Inflammatory macrophage treated with lipopolysaccharide for 4 hours (primary cell): ENCODE measurements around the gene TMEM255B.
"Not testable (repeated sequence)": the region's sequence is repeated elsewhere in the genome, so short reads cannot be mapped to it uniquely, and the experiment has no call there.

Source experiments
- DNase-seq: peaks from one replicate; pipeline ENCODE4 v3.0.0-alpha.2; 2020

The TMEM255B gene

GRCh38 chr13:113758651-113759524 lies at the start of gene TMEM255B:
TSS of gene TMEM255B (plus strand) at chr13:113759226. CDS start at chr13:113759270, 44 bp downstream.
- DNase-seq = peak; percentile 82

GRCh38 chr13:113722921-113723320 lies 36.1 kb upstream of the TMEM255B start:
- DNase-seq = no peak

GRCh38 chr13:113723410-113724015 lies 35.5 kb upstream of the TMEM255B start:
- DNase-seq = no peak

GRCh38 chr13:113724016-113724758 lies 34.8 kb upstream of the TMEM255B start:
- no peak for DNase-seq

GRCh38 chr13:113724780-113725315 lies 34.2 kb upstream of the TMEM255B start:
- peak; percentile 59 for DNase-seq

GRCh38 chr13:113725329-113726105 lies 33.5 kb upstream of the TMEM255B start:
- not testable (repeated sequence) for DNase-seq

GRCh38 chr13:113726106-113726821 lies 32.8 kb upstream of the TMEM255B start:
- DNase-seq = not testable (repeated sequence)

GRCh38 chr13:113726961-113727411 lies 32.0 kb upstream of the TMEM255B start:
- no peak for DNase-seq

- DNase-seq = no peak
Measured at GRCh38 chr13:113728571-113729054, 30.4 kb upstream of the TMEM255B start.

- no peak for DNase-seq
Measured at GRCh38 chr13:113729187-113730019, 29.6 kb upstream of the TMEM255B start.

GRCh38 chr13:113730258-113730691 lies 28.8 kb upstream of the TMEM255B start:
- no peak for DNase-seq

- no peak for DNase-seq
Measured at GRCh38 chr13:113730831-113731191, 28.2 kb upstream of the TMEM255B start.

GRCh38 chr13:113731192-113732175 lies 27.5 kb upstream of the TMEM255B start:
- no peak for DNase-seq

- no peak for DNase-seq
Measured at GRCh38 chr13:113732176-113732960, 26.7 kb upstream of the TMEM255B start.

GRCh38 chr13:113732961-113733950 lies 25.8 kb upstream of the TMEM255B start:
- DNase-seq = no peak

GRCh38 chr13:113734099-113734825 lies 24.8 kb upstream of the TMEM255B start:
- DNase-seq = no peak

- DNase-seq = no peak
Measured at GRCh38 chr13:113734826-113735125, 24.2 kb upstream of the TMEM255B start.
